H1 (cell line): ENCODE measurements around the gene NCOA5. TPM values are rescaled to one million over a fixed set of nuclear protein-coding genes. Genes with fewer than 3 reads are reported as not detected.

Experiments used
- CTCF ChIA-PET: fragments of 300-600 bp; sonication (Branson Sonifier 250); formaldehyde crosslinking; loops from one replicate; lab custom pipeline; 2021; ENCODE audit not compliant: partially characterized antibody; lab: Charles Lee
- POLR2A ChIA-PET: fragments of 300-600 bp; sonication (Branson Sonifier 250); formaldehyde crosslinking; loops from one replicate; lab custom pipeline; 2021; ENCODE audit warnings: inconsistent platforms; ENCODE audit not compliant: partially characterized antibody; lab: Charles Lee
- DNase-seq, 2 experiments: peaks; one replicate each; pipeline versions ENCODE4 v3.0.0 to v3.0.0-alpha.2; 2010 to 2022; ENCODE audit warnings: low spot score in 2 of 2, low read depth in 1 of 2, mixed read lengths in 1 of 2
- FAIRE-seq: peaks from 2 replicates; lab custom pipeline; 2011; peaks lifted over from hg19 to GRCh38; lab: Jason Lieb, UNC
- H2AFZ ChIP-seq: 2 replicates; pipeline ENCODE4 v1.8.1; 2012; ENCODE audit warnings: low read length, inconsistent platforms
- H2AK5ac ChIP-seq: 2 replicates; pipeline ENCODE4 v1.6.1; 2013; ENCODE audit warnings: low read depth, low read length
- H2BK120ac ChIP-seq: replicated peaks from 2 replicates; pipeline ENCODE3; 2013; ENCODE audit warnings: low read depth, low read length, inconsistent platforms
- H2BK12ac ChIP-seq: 2 replicates; pipeline ENCODE4 v1.6.1; 2013; ENCODE audit warnings: low read depth, low read length
- H2BK15ac ChIP-seq: 2 replicates; pipeline ENCODE4 v1.6.1; 2013; ENCODE audit warnings: low read length
- H2BK20ac ChIP-seq: 2 replicates; pipeline ENCODE4 v1.6.1; 2013; ENCODE audit warnings: low read length
- H2BK5ac ChIP-seq: 2 replicates; pipeline ENCODE4 v1.6.1; 2013; ENCODE audit warnings: low read depth, low read length
- H3K14ac ChIP-seq: 2 replicates; pipeline ENCODE4 v1.6.1; 2013; ENCODE audit warnings: inconsistent platforms; ENCODE audit not compliant: insufficient read length
- H3K18ac ChIP-seq: 2 replicates; pipeline ENCODE4 v1.6.1; 2013; ENCODE audit warnings: low read length; ENCODE audit errors: extremely low read depth
- H3K23ac ChIP-seq: 2 replicates; pipeline ENCODE4 v1.6.1; 2013; ENCODE audit warnings: inconsistent platforms; ENCODE audit not compliant: insufficient read length
- H3K23me2 ChIP-seq: 2 replicates; pipeline ENCODE4 v1.6.1; 2013; ENCODE audit warnings: low read depth, low read length
- H3K27ac ChIP-seq: 2 replicates; pipeline ENCODE4 v1.6.1; 2011; ENCODE audit warnings: low read depth, low read length, inconsistent platforms
- H3K27me3 ChIP-seq, 4 experiments: replicated peaks in 1 of 4; 1 replicate in 1 of 4; 2 replicates in 3 of 4; pipeline versions ENCODE4 v1.6.1 to v1.8.1; 2011 to 2013; ENCODE audit warnings: low read length in 3 of 4, mild to moderate bottlenecking in 3 of 4, inconsistent platforms in 2 of 4, mixed read lengths in 2 of 4, moderate library complexity in 1 of 4; ENCODE audit not compliant: control insufficient read depth in 3 of 4, insufficient read depth in 3 of 4; ENCODE audit errors: extremely low read depth in 1 of 4
- H3K36me3 ChIP-seq, 4 experiments: 2 replicates each; pipeline versions ENCODE4 v1.6.1 to v1.8.1; 2011 to 2013; ENCODE audit warnings: mild to moderate bottlenecking in 4 of 4, low read length in 3 of 4, moderate library complexity in 2 of 4, control low read depth in 1 of 4, inconsistent platforms in 1 of 4; ENCODE audit not compliant: insufficient read depth in 4 of 4, control insufficient read depth in 2 of 4
- H3K4ac ChIP-seq: replicated peaks from 2 replicates; pipeline ENCODE3; 2013; ENCODE audit warnings: low read length, low read depth, mixed read lengths, inconsistent platforms; ENCODE audit not compliant: insufficient read length
- H3K4me1 ChIP-seq, 4 experiments: replicated peaks in 1 of 4; 1 replicate in 1 of 4; 2 replicates in 3 of 4; pipeline versions ENCODE4 v1.6.1 to v1.8.1; 2011 to 2013; ENCODE audit warnings: low read length in 3 of 4, inconsistent platforms in 2 of 4, mixed read lengths in 1 of 4; ENCODE audit not compliant: insufficient read depth in 4 of 4, control insufficient read depth in 3 of 4
- H3K4me2 ChIP-seq, 2 experiments: 2 replicates each; pipeline versions ENCODE4 v1.6.1 to v1.8.1; 2011 to 2013; ENCODE audit warnings: low read depth in 2 of 2, low read length in 2 of 2, control low read depth in 1 of 2, inconsistent platforms in 1 of 2, mild to moderate bottlenecking in 1 of 2; ENCODE audit not compliant: insufficient read depth in 1 of 2
- H3K4me3 ChIP-seq, 4 experiments: fragments of 200-600, 300-600 bp in 1 of 4; sonication (generic), shearing (Covaris generic), sonication (Bioruptor Twin) in 1 of 4; 2 replicates each; pipeline versions ENCODE4 v1.5.1 to v1.8.1; 2011 to 2016; ENCODE audit warnings: low read length in 4 of 4, low read depth in 3 of 4, control low read depth in 2 of 4, inconsistent platforms in 2 of 4, mild to moderate bottlenecking in 2 of 4, mixed read lengths in 1 of 4, moderate library complexity in 1 of 4; ENCODE audit not compliant: insufficient read depth in 2 of 4; ENCODE audit errors: extremely low read depth in 1 of 4
- H3K56ac ChIP-seq: replicated peaks from 2 replicates; pipeline ENCODE3; 2013; ENCODE audit warnings: low read depth, mild to moderate bottlenecking, mixed read lengths, low read length, inconsistent platforms; ENCODE audit not compliant: insufficient read length
- H3K79me1 ChIP-seq: 2 replicates; pipeline ENCODE4 v1.6.1; 2013; ENCODE audit warnings: low read depth, low read length, control low read depth
- H3K79me2 ChIP-seq, 2 experiments: 2 replicates each; pipeline versions ENCODE4 v1.6.1 to v1.8.1; 2012 to 2013; ENCODE audit warnings: low read length in 2 of 2, mild to moderate bottlenecking in 2 of 2, inconsistent platforms in 1 of 2; ENCODE audit not compliant: insufficient read depth in 2 of 2, control insufficient read depth in 1 of 2
- H3K9ac ChIP-seq, 4 experiments: replicated peaks in 1 of 4; 1 replicate in 1 of 4; 2 replicates in 3 of 4; pipeline versions ENCODE4 v1.6.1 to v1.8.1; 2011 to 2013; ENCODE audit warnings: low read depth in 3 of 4, low read length in 3 of 4, control low read depth in 2 of 4, mild to moderate bottlenecking in 2 of 4, moderate library complexity in 2 of 4, inconsistent platforms in 1 of 4; ENCODE audit errors: extremely low read depth in 1 of 4
- H3K9me3 ChIP-seq, 2 experiments: 2 replicates each; pipeline versions ENCODE4 v1.6.1 to v1.8.1; 2012 to 2013; ENCODE audit warnings: mild to moderate bottlenecking in 2 of 2, moderate library complexity in 2 of 2, control low read depth in 1 of 2, inconsistent platforms in 1 of 2, low read depth in 1 of 2, low read length in 1 of 2, mixed read lengths in 1 of 2; ENCODE audit not compliant: insufficient read depth in 2 of 2
- H4K20me1 ChIP-seq, 2 experiments: replicated peaks in 1 of 2; 2 replicates each; pipeline versions ENCODE3 to v1.8.1; 2011 to 2013; ENCODE audit warnings: inconsistent platforms in 2 of 2, low read length in 2 of 2, mild to moderate bottlenecking in 1 of 2; ENCODE audit not compliant: insufficient read depth in 2 of 2, control insufficient read depth in 1 of 2
- H4K5ac ChIP-seq: 2 replicates; pipeline ENCODE4 v1.6.1; 2013; ENCODE audit warnings: low read length, low read depth, mixed read lengths, inconsistent platforms; ENCODE audit not compliant: insufficient read length
- H4K8ac ChIP-seq: 2 replicates; pipeline ENCODE4 v1.8.0; 2013; ENCODE audit warnings: mild to moderate bottlenecking, moderate library complexity, low read length, inconsistent platforms; ENCODE audit not compliant: insufficient read depth; ENCODE audit errors: extremely low read depth
- H4K91ac ChIP-seq: replicated peaks from 2 replicates; pipeline ENCODE3; 2013; ENCODE audit warnings: low read length, mixed read lengths, inconsistent platforms; ENCODE audit not compliant: insufficient read length
- BCL11A ChIP-seq, 2 experiments: IDR thresholded peaks; one replicate each; pipeline ENCODE4 v1.6.1; 2011; ENCODE audit warnings: low read depth in 2 of 2, low read length in 2 of 2, mild to moderate bottlenecking in 2 of 2
- CEBPB ChIP-seq: IDR thresholded peaks from 2 replicates; pipeline ENCODE4 v1.6.1; 2012; ENCODE audit warnings: low read depth, low read length
- MAFK ChIP-seq: IDR thresholded peaks from 2 replicates; pipeline ENCODE4 v1.6.1; 2012; ENCODE audit warnings: low read depth, mild to moderate bottlenecking, improper control_type of control experiment, low read length
- POLR2AphosphoS5 ChIP-seq: IDR thresholded peaks from 2 replicates; pipeline ENCODE4 v1.6.1; 2011; ENCODE audit warnings: low read depth, low read length
- RBBP5 ChIP-seq: IDR thresholded peaks from 2 replicates; pipeline ENCODE4 v1.7.1; 2012; ENCODE audit warnings: low read depth, mild to moderate bottlenecking, inconsistent platforms, low read length, moderate library complexity, borderline replicate concordance
- SIX5 ChIP-seq: IDR thresholded peaks from 2 replicates; pipeline ENCODE4 v1.6.1; 2011; ENCODE audit warnings: mild to moderate bottlenecking, low read depth, low read length
- SP4 ChIP-seq: IDR thresholded peaks from 2 replicates; pipeline ENCODE4 v1.6.1; 2012; ENCODE audit warnings: low read length, inconsistent platforms
- TAF1 ChIP-seq: IDR thresholded peaks from 2 replicates; pipeline ENCODE4 v1.6.1; 2011; ENCODE audit warnings: mild to moderate bottlenecking, low read depth, low read length
- WGBS, 2 experiments: shearing (Covaris generic) in 1 of 2; methylation state at CpG; one replicate each; pipeline versions ENCODE4 v1.1.6 to v1.1.7; 2013 to 2015; ENCODE audit warnings: low lambda C conversion rate in 2 of 2, mixed read lengths in 2 of 2, inconsistent platforms in 1 of 2, low coverage in 1 of 2, missing lambda C conversion rate in 1 of 2; ENCODE audit not compliant: insufficient replicate concordance in 2 of 2, insufficient coverage in 1 of 2, insufficient read length in 1 of 2; ENCODE audit errors: extremely low coverage in 1 of 2, missing lambda C conversion rate in 1 of 2; 5-methylcytosine and 5-hydroxymethylcytosine counted together
- polyA plus RNA-seq, 7 experiments: library from polyadenylated mRNA; depleted of rRNA in 3 of 7; stranded (reverse) in 5 of 7; unstranded in 2 of 7; fragments of >200 nt in 5 of 7; fragments of 200-250 nt in 2 of 7; gene quantifications; 1 replicate in 5 of 7; 2 replicates in 1 of 7; 4 replicates in 1 of 7; pipeline versions ENCODE4 v1.2.1 to v1.2.3, GENCODE V29; 2011 to 2013; ENCODE audit warnings: missing spikeins in 2 of 7, mixed read lengths in 2 of 7
- total RNA-seq: library from RNA; stranded (reverse); fragmentation: NEBNext Ultra II Directional; extraction: Animal tissue kit (Norgen Biotek cat#: 25700); gene quantifications from 2 replicates; pipeline ENCODE4 v1.2.1, GENCODE V29; 2021
- TF ChIP-seq, protein P1 (sequence below): IDR thresholded peaks from 2 replicates; pipeline ENCODE4 v1.6.1; 2012; ENCODE audit warnings: low read length, inconsistent platforms

NCOA5 gene
- total and polyA plus RNA-seq, 2 of the 8 experiments (the other 6 are each of a cell fraction or from before 2014, with no cell fraction given) = 20.4 to 29.0 TPM

DNA sequence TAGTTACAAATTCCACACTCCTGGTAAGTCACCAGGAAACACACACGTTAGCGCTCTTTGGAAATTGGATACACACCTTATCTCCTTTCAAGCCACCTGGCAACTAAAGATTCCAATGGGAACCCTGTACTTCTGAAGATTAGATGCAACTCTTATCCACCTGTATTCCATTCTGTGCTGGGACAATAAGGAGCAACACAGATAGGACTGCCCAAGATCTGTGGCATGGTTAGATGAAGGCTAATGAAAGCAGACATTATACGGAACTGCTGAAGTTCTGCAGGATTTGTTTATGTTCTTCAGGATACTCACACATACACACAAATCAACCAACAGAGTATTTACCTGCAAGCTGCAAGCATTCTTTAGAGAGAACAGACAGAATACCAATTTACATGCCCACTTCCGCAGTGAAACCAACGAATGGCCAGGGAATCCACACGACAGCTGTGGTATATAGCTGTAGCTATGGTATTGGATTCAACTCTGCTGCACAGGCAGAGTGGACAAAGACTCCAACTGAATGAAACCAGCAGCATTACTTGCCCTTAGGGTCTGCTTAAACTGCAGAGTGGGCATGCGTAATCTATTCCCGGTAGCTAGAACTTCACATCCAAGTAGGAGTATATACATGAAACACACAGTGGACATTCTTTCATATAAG is 12.0 kb downstream of the NCOA5 start:
- Histone ChIP-seq H4K20me1 (peaks cover 4 to 12% of the 10 kb centered on the region in 2 experiments), H3K79me2 (peaks cover 0 to 55% of the 10 kb centered on the region in 2 experiments; a peak in 2 of 4 replicates), H3K79me1 (peaks cover 2% of the 10 kb centered on the region; the same call in 1 of the 2 replicates), H3K4me2 (no peak overlapping the region), H2BK12ac (no peak overlapping the region), H2BK15ac (no peak overlapping the region), H3K4ac (no peak overlapping the region), H4K8ac (no peak overlapping the region), H2AK5ac (no peak overlapping the region), H3K27me3 (no peaks in the 10 kb centered on the region), H3K9ac (no peak overlapping the region), H3K9me3 (no peaks in the 10 kb centered on the region), H4K5ac (no peak overlapping the region), H3K23ac (no peak overlapping the region), H3K36me3 (peaks cover 0 to 19% (median 4%) of the 10 kb centered on the region in 4 experiments; a peak in 2 of 8 replicates), H2AFZ (no peak overlapping the region), H2BK120ac (no peak overlapping the region), H3K4me1 (peaks cover 7 to 16% (median 8%) of the 10 kb centered on the region in 4 experiments; a peak in 6 of 7 replicates), H2BK5ac (no peak overlapping the region), H3K27ac (no peak overlapping the region), H4K91ac (no peak overlapping the region), H3K18ac (no peak overlapping the region), H3K4me3 (no peak overlapping the region), H3K56ac (no peak overlapping the region), H2BK20ac (no peak overlapping the region), H3K23me2 (no peaks in the 10 kb centered on the region), H3K14ac (no peak overlapping the region)
- ChIA-PET CTCF (interaction anchor here (0.8 to 3.8 kb wide), 8 partner anchors 10 to 77 kb away, joined by 3 to 11 read pairs (median 4); no protein-coding TSS in a partner anchor), POLR2A (interaction anchor here (1.3 to 3.4 kb wide), 4 partner anchors 10 to 48 kb away, joined by 4 to 32 read pairs (median 6); no protein-coding TSS in a partner anchor)
- DNase-seq (no peak), FAIRE-seq (no peak)
- TF ChIP-seq SP4 (no peak), MAFK (no peak), SIX5 (no peak), RBBP5 (no peak), POLR2AphosphoS5 (no peak), BCL11A (IDR thresholded peaks at IDR 0.05; ENCODE audit: low read depth in 2 of 2, low read length in 2 of 2) (no peak), CEBPB (no peak), TAF1 (no peak)
- TF ChIP-seq, protein P1, sequence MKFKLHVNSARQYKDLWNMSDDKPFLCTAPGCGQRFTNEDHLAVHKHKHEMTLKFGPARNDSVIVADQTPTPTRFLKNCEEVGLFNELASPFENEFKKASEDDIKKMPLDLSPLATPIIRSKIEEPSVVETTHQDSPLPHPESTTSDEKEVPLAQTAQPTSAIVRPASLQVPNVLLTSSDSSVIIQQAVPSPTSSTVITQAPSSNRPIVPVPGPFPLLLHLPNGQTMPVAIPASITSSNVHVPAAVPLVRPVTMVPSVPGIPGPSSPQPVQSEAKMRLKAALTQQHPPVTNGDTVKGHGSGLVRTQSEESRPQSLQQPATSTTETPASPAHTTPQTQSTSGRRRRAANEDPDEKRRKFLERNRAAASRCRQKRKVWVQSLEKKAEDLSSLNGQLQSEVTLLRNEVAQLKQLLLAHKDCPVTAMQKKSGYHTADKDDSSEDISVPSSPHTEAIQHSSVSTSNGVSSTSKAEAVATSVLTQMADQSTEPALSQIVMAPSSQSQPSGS = no peak
- WGBS, 2 experiments = 90% methylated on average over 8 of the region's 8 CpGs; no CpG with 5 or more reads in 1 of the 2 experiments
